SH-SY5Y (cell line): ENCODE measurements around the gene MORN1.

Experiments used
- GATA2 ChIP-seq: IDR thresholded peaks from 2 replicates; pipeline ENCODE4 v1.6.1; 2011; ENCODE audit warnings: mild to moderate bottlenecking, low read depth, low read length
- GATA3 ChIP-seq: IDR thresholded peaks from 2 replicates; pipeline ENCODE4 v1.6.1; 2011; ENCODE audit warnings: low read depth, mild to moderate bottlenecking, low read length, moderate library complexity

The MORN1 gene

GRCh38 chr1:2300851-2301606 lies 90.3 kb downstream of the MORN1 start:
- TF ChIP-seq GATA3: no peak
- no peak for TF ChIP-seq GATA2

- TF ChIP-seq GATA2 (no peak), GATA3 (no peak)
Observed at GRCh38 chr1:2300004-2300771, 91.2 kb downstream of the MORN1 start.

- TF ChIP-seq GATA3: no peak
Observed at GRCh38 chr1:2299131-2299627, 92.2 kb downstream of the MORN1 start.

GRCh38 chr1:2298685-2299084 lies 92.7 kb downstream of the MORN1 start:
- TF ChIP-seq GATA2 (no peak), GATA3 (no peak)

GRCh38 chr1:2297246-2298011 lies 93.9 kb downstream of the MORN1 start:
- no peak for TF ChIP-seq GATA2
- no peak for TF ChIP-seq GATA3

- TF ChIP-seq GATA2 (no peak), GATA3 (no peak)
Observed at GRCh38 chr1:2296614-2297013, 94.7 kb downstream of the MORN1 start.

- no peak for TF ChIP-seq GATA3
- TF ChIP-seq GATA2: no peak
Observed at GRCh38 chr1:2295526-2295925, 95.8 kb downstream of the MORN1 start.

- TF ChIP-seq GATA2 (no peak), GATA3 (no peak)
Observed at GRCh38 chr1:2294725-2295078, 96.7 kb downstream of the MORN1 start.

GRCh38 chr1:2294033-2294724 lies 97.2 kb downstream of the MORN1 start:
- TF ChIP-seq GATA2 (no peak), GATA3 (no peak)

GRCh38 chr1:2292725-2293450 lies 98.5 kb downstream of the MORN1 start:
- TF ChIP-seq GATA2 (no peak), GATA3 (no peak)

GRCh38 chr1:2291577-2291976 lies 99.8 kb downstream of the MORN1 start:
- TF ChIP-seq GATA2 (no peak), GATA3 (no peak)

GRCh38 chr1:2290595-2291510 lies 100.5 kb downstream of the MORN1 start:
- TF ChIP-seq GATA2: no peak
- no peak for TF ChIP-seq GATA3

- no peak for TF ChIP-seq GATA3
Observed at GRCh38 chr1:2290171-2290578, 101.2 kb downstream of the MORN1 start.
